KOPT-K1 (cell line): ENCODE data around the gene TBX4.

Experiments used
- H3K27ac ChIP-seq: fragments of 200-600 bp; sonication (generic); 2 replicates; pipeline ENCODE4 v1.5.1; 2016; ENCODE audit warnings: antibody characterized with exemption, mild to moderate bottlenecking, low read depth, low read length; ENCODE audit not compliant: poor library complexity, severe bottlenecking
- H3K36me3 ChIP-seq: fragments of 200-600 bp; sonication (generic); 2 replicates; pipeline ENCODE4 v1.5.1; 2017; ENCODE audit warnings: antibody characterized with exemption, mild to moderate bottlenecking, low read length, moderate library complexity; ENCODE audit not compliant: insufficient read depth
- H3K9me3 ChIP-seq: fragments of 200-600 bp; sonication (generic); 2 replicates; pipeline ENCODE4 v1.5.1; 2017; ENCODE audit warnings: antibody characterized with exemption, low read length, mild to moderate bottlenecking; ENCODE audit not compliant: insufficient read depth, poor library complexity, severe bottlenecking

Gene TBX4

GRCh38 chr17:61452301-61453290, at the start of gene TBX4:
TBX4 (plus strand) TSS chr17:61452422; CDS start chr17:61456491, 4,069 bp downstream.
- H3K9me3 ChIP-seq, result no peaks in the 10 kb centered on the region
- no peak within 1 kb of the TSS for H3K27ac ChIP-seq
- no peaks in the 10 kb centered on the region for H3K36me3 ChIP-seq

GRCh38 chr17:61402978-61403800, 49.0 kb upstream of the TBX4 start:
- no peak overlapping the region for H3K27ac ChIP-seq
- H3K9me3 ChIP-seq, result peaks cover 10% of the 10 kb centered on the region
- H3K36me3 ChIP-seq, result no peaks in the 10 kb centered on the region

GRCh38 chr17:61403801-61404662, 48.2 kb upstream of the TBX4 start:
- no peaks in the 10 kb centered on the region for H3K36me3 ChIP-seq
- H3K27ac ChIP-seq, result no peak overlapping the region
- peaks cover 2% of the 10 kb centered on the region for H3K9me3 ChIP-seq

GRCh38 chr17:61404663-61404912, 47.6 kb upstream of the TBX4 start:
- H3K27ac ChIP-seq, result no peak overlapping the region
- no peaks in the 10 kb centered on the region for H3K9me3 ChIP-seq
- no peaks in the 10 kb centered on the region for H3K36me3 ChIP-seq

- Histone ChIP-seq H3K27ac (no peak overlapping the region), H3K36me3 (no peaks in the 10 kb centered on the region), H3K9me3 (no peaks in the 10 kb centered on the region)
Observed at GRCh38 chr17:61404913-61405685, 47.1 kb upstream of the TBX4 start.

- Histone ChIP-seq H3K36me3 (no peaks in the 10 kb centered on the region), H3K27ac (no peak overlapping the region), H3K9me3 (no peaks in the 10 kb centered on the region)
Observed at GRCh38 chr17:61405686-61406536, 46.3 kb upstream of the TBX4 start.

GRCh38 chr17:61406537-61406845, 45.7 kb upstream of the TBX4 start:
- H3K9me3 ChIP-seq, result no peaks in the 10 kb centered on the region
- H3K36me3 ChIP-seq, result no peaks in the 10 kb centered on the region
- H3K27ac ChIP-seq, result no peak overlapping the region

- H3K9me3 ChIP-seq, result no peaks in the 10 kb centered on the region
- no peaks in the 10 kb centered on the region for H3K36me3 ChIP-seq
- H3K27ac ChIP-seq, result no peak overlapping the region
Observed at GRCh38 chr17:61406971-61407911, 45.0 kb upstream of the TBX4 start.

- Histone ChIP-seq H3K9me3 (no peaks in the 10 kb centered on the region), H3K27ac (no peak overlapping the region), H3K36me3 (no peaks in the 10 kb centered on the region)
Observed at GRCh38 chr17:61408151-61409041, 43.8 kb upstream of the TBX4 start.

- no peak overlapping the region for H3K27ac ChIP-seq
- H3K36me3 ChIP-seq, result no peaks in the 10 kb centered on the region
- no peaks in the 10 kb centered on the region for H3K9me3 ChIP-seq
Observed at GRCh38 chr17:61409301-61410112, 42.7 kb upstream of the TBX4 start.

- H3K36me3 ChIP-seq, result no peaks in the 10 kb centered on the region
- H3K27ac ChIP-seq, result no peak overlapping the region
- H3K9me3 ChIP-seq, result no peaks in the 10 kb centered on the region
Observed at GRCh38 chr17:61410141-61411010, 41.8 kb upstream of the TBX4 start.
